WTC11 (cell line): ENCODE results near the gene RTF1. TPM values are rescaled to one million over a fixed set of nuclear protein-coding genes. Genes with fewer than 3 reads are reported as not detected.

Experiments used
- ATAC-seq: fragments of 200-7000 bp; cut with Tn5 transposase; 2 replicates; pipeline ENCODE4 v1.10.0; 2021; ENCODE audit warnings: mild to moderate bottlenecking, moderate library complexity
- CTCF ChIA-PET: fragments of 300-600 bp; sonication (Branson Sonifier 250); formaldehyde crosslinking; loops from one replicate; lab custom pipeline; 2021; ENCODE audit warnings: antibody characterized with exemption; lab: Charles Lee
- POLR2A ChIA-PET: fragments of 350-600 bp; sonication (Branson Sonifier 250); formaldehyde crosslinking; loops from one replicate; lab custom pipeline; 2021; ENCODE audit warnings: antibody characterized with exemption; lab: Charles Lee
- DNase-seq: peaks from one replicate; pipeline ENCODE4 v3.0.0; 2021; ENCODE audit warnings: low spot score
- H3K27ac Mint-ChIP-seq: 2 replicates; pipeline ENCODE4 v1.8.0; 2021; ENCODE audit warnings: mixed read lengths
- H3K27me3 Mint-ChIP-seq: 2 replicates; pipeline ENCODE4 v1.8.0; 2021; ENCODE audit warnings: low read depth, mild to moderate bottlenecking, moderate library complexity, mixed read lengths
- H3K36me3 Mint-ChIP-seq: 2 replicates; pipeline ENCODE4 v1.8.0; 2021; ENCODE audit warnings: mixed read lengths
- H3K4me1 Mint-ChIP-seq: 2 replicates; pipeline ENCODE4 v1.8.0; 2022; ENCODE audit warnings: mixed read lengths
- H3K4me3 Mint-ChIP-seq: 2 replicates; pipeline ENCODE4 v1.8.0; 2021; ENCODE audit warnings: mild to moderate bottlenecking, moderate library complexity, mixed read lengths
- H3K9me3 Mint-ChIP-seq: 2 replicates; pipeline ENCODE4 v1.8.0; 2021; ENCODE audit warnings: mixed read lengths
- ATF1 ChIP-seq: sonication (generic); formaldehyde crosslinking; IDR thresholded peaks from 2 replicates; pipeline ENCODE4 v1.8.1; 2023; ENCODE audit warnings: mild to moderate bottlenecking, moderate library complexity, missing genetic modification reagents
- ATF3 ChIP-seq: sonication (generic); formaldehyde crosslinking; conservative IDR thresholded peaks from 2 replicates; pipeline ENCODE4 v1.8.1; 2022; ENCODE audit warnings: mild to moderate bottlenecking, missing genetic modification reagents
- FOXJ3 ChIP-seq: sonication (generic); formaldehyde crosslinking; IDR thresholded peaks from 2 replicates; pipeline ENCODE4 v1.9.0; 2021; ENCODE audit warnings: missing genetic modification reagents, mild to moderate bottlenecking, borderline replicate concordance
- GRHL2 ChIP-seq: fragments of 250-450 bp; sonication (Bioruptor Pico); IDR thresholded peaks from 2 replicates; pipeline ENCODE4 v1.8.0; 2022; ENCODE audit warnings: mild to moderate bottlenecking, moderate library complexity; ENCODE audit not compliant: insufficient replicate concordance, severe bottlenecking
- JUN ChIP-seq: sonication (generic); formaldehyde crosslinking; IDR thresholded peaks from 2 replicates; pipeline ENCODE4 v1.8.0; 2023; ENCODE audit warnings: mild to moderate bottlenecking, missing genetic modification reagents
- KAT7 ChIP-seq: sonication (generic); formaldehyde crosslinking; IDR thresholded peaks from 2 replicates; pipeline ENCODE4 v1.8.1; 2023; ENCODE audit warnings: missing genetic modification reagents, mild to moderate bottlenecking, borderline replicate concordance
- MXD4 ChIP-seq: fragments of 250-450 bp; sonication (Bioruptor Pico); IDR thresholded peaks from 2 replicates; pipeline ENCODE4 v1.8.0; 2021; ENCODE audit warnings: mild to moderate bottlenecking, moderate library complexity, borderline replicate concordance
- MYBL2 ChIP-seq: sonication (generic); formaldehyde crosslinking; IDR thresholded peaks from 2 replicates; pipeline ENCODE4 v1.8.1; 2023; ENCODE audit warnings: mild to moderate bottlenecking, moderate library complexity, missing genetic modification reagents
- NFATC4 ChIP-seq: fragments of 250-450 bp; sonication (Bioruptor Pico); IDR thresholded peaks from 2 replicates; pipeline ENCODE4 v1.9.0; 2021; ENCODE audit warnings: mild to moderate bottlenecking
- NFE2L1 ChIP-seq: sonication (generic); formaldehyde crosslinking; IDR thresholded peaks from 2 replicates; pipeline ENCODE4 v1.8.1; 2023; ENCODE audit warnings: missing genetic modification reagents
- SMAD3 ChIP-seq: sonication (generic); formaldehyde crosslinking; IDR thresholded peaks from 2 replicates; pipeline ENCODE4 v1.8.0; 2022; ENCODE audit warnings: missing genetic modification reagents, mild to moderate bottlenecking, borderline replicate concordance
- SOX15 ChIP-seq: fragments of 250-450 bp; sonication (Bioruptor Pico); IDR thresholded peaks from 2 replicates; pipeline ENCODE4 v1.9.0; 2021; ENCODE audit warnings: mild to moderate bottlenecking
- USF1 ChIP-seq: sonication (generic); formaldehyde crosslinking; IDR thresholded peaks from 2 replicates; pipeline ENCODE4 v1.8.0; 2022; ENCODE audit warnings: mild to moderate bottlenecking, missing genetic modification reagents
- ZNF281 ChIP-seq: sonication (generic); formaldehyde crosslinking; IDR thresholded peaks from 2 replicates; pipeline ENCODE4 v1.8.0; 2023; ENCODE audit warnings: mild to moderate bottlenecking, missing genetic modification reagents
- ZNF423 ChIP-seq: fragments of 250-450 bp; sonication (Bioruptor Pico); IDR thresholded peaks from 2 replicates; pipeline ENCODE4 v2.1.2; 2022; ENCODE audit warnings: mild to moderate bottlenecking, moderate library complexity
- total RNA-seq: library from RNA; stranded (reverse); gene quantifications from 3 replicates; pipeline ENCODE4 v1.2.3, GENCODE V29; 2021
- TF ChIP-seq, protein P1 (sequence below): sonication (generic); formaldehyde crosslinking; IDR thresholded peaks from 2 replicates; pipeline ENCODE4 v1.8.0; 2023; ENCODE audit warnings: missing genetic modification reagents
- TF ChIP-seq, protein P2 (sequence below): fragments of 250-450 bp; sonication (Bioruptor Pico); IDR thresholded peaks from 2 replicates; pipeline ENCODE4 v1.9.0; 2021; ENCODE audit warnings: mild to moderate bottlenecking
- TF ChIP-seq, protein P3 (sequence below): sonication (generic); formaldehyde crosslinking; conservative IDR thresholded peaks from 2 replicates; pipeline ENCODE4 v1.8.1; 2023; ENCODE audit warnings: mild to moderate bottlenecking, low read depth, missing genetic modification reagents, moderate library complexity

The RTF1 gene
- total RNA-seq, 1 experiment from 2014 or later: 52.3 TPM

- POLR2A ChIA-PET: interaction anchor here (0.5 kb wide), 1 partner anchor 60 kb away, joined by 8 read pairs; no protein-coding TSS in a partner anchor
- no peaks in the 10 kb centered on the region for H3K4me1 Mint-ChIP-seq
- TF ChIP-seq NFE2L1 (CRISPR knock-in tag) (no peak), GRHL2 (no peak), JUN (CRISPR knock-in tag) (no peak), SOX15 (no peak), USF1 (CRISPR knock-in tag) (no peak), FOXJ3 (CRISPR knock-in tag) (no peak), ZNF423 (CRISPR knock-in tag) (no peak), ATF1 (no peak), MYBL2 (CRISPR knock-in tag) (no peak), NFATC4 (no peak), MXD4 (no peak), KAT7 (CRISPR knock-in tag) (no peak), SMAD3 (no peak)
- TF ChIP-seq, protein P1, sequence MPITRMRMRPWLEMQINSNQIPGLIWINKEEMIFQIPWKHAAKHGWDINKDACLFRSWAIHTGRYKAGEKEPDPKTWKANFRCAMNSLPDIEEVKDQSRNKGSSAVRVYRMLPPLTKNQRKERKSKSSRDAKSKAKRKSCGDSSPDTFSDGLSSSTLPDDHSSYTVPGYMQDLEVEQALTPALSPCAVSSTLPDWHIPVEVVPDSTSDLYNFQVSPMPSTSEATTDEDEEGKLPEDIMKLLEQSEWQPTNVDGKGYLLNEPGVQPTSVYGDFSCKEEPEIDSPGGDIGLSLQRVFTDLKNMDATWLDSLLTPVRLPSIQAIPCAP (CRISPR knock-in tag): no peak
- TF ChIP-seq, protein P2, sequence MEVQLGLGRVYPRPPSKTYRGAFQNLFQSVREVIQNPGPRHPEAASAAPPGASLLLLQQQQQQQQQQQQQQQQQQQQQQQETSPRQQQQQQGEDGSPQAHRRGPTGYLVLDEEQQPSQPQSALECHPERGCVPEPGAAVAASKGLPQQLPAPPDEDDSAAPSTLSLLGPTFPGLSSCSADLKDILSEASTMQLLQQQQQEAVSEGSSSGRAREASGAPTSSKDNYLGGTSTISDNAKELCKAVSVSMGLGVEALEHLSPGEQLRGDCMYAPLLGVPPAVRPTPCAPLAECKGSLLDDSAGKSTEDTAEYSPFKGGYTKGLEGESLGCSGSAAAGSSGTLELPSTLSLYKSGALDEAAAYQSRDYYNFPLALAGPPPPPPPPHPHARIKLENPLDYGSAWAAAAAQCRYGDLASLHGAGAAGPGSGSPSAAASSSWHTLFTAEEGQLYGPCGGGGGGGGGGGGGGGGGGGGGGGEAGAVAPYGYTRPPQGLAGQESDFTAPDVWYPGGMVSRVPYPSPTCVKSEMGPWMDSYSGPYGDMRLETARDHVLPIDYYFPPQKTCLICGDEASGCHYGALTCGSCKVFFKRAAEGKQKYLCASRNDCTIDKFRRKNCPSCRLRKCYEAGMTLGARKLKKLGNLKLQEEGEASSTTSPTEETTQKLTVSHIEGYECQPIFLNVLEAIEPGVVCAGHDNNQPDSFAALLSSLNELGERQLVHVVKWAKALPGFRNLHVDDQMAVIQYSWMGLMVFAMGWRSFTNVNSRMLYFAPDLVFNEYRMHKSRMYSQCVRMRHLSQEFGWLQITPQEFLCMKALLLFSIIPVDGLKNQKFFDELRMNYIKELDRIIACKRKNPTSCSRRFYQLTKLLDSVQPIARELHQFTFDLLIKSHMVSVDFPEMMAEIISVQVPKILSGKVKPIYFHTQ: no peak
- no peaks in the 10 kb centered on the region for H3K27me3 Mint-ChIP-seq
- no peak for ATAC-seq
- DNase-seq: no peak
- H3K4me3 Mint-ChIP-seq: no peak overlapping the region
- peaks cover 44% of the 10 kb centered on the region for H3K36me3 Mint-ChIP-seq
- CTCF ChIA-PET: interaction anchor here (1.3 kb wide), 1 partner anchor 16 kb away, joined by 5 read pairs; no protein-coding TSS in a partner anchor
- H3K9me3 Mint-ChIP-seq: no peaks in the 10 kb centered on the region
- no peak overlapping the region for H3K27ac Mint-ChIP-seq
Measured at GRCh38 chr15:41482110-41482877, 65.4 kb downstream of the RTF1 start.

- DNase-seq (no peak), ATAC-seq (no peak)
- Mint-ChIP-seq H3K27me3 (no peaks in the 10 kb centered on the region; the same call in 1 of the 2 replicates), H3K36me3 (peaks cover 38% of the 10 kb centered on the region), H3K9me3 (no peaks in the 10 kb centered on the region), H3K27ac (no peak overlapping the region), H3K4me1 (no peaks in the 10 kb centered on the region), H3K4me3 (no peak overlapping the region)
- POLR2A ChIA-PET: no interaction called here
- CTCF ChIA-PET: no interaction called here
- TF ChIP-seq ZNF281 (CRISPR knock-in tag): no peak
Measured at GRCh38 chr15:41483115-41483514, 66.2 kb downstream of the RTF1 start.

DNA sequence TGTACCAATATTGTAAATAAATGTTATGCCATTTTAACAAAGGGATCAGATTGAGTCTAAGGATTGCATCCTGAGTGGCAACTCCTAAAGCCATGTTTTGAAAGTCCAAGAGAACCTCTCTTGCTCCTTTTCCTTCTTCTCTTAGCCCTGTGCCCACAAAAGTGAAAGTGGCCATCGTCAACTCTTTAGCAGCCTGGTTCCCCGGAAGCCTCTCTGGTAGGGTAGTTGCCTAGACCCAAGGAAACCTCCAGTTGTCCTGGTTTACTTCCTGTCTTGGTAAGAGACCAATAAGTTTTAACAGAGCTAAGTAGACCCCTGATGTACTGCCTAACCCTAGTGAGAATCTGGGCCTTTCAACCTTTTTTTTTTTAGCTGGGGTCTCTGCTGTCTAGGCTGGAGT, 66.6 kb downstream of the RTF1 start:
- no peaks in the 10 kb centered on the region for H3K9me3 Mint-ChIP-seq
- no peak for DNase-seq
- no peaks in the 10 kb centered on the region for H3K4me1 Mint-ChIP-seq
- no peak for TF ChIP-seq ATF3 (CRISPR knock-in tag)
- TF ChIP-seq, protein P3, sequence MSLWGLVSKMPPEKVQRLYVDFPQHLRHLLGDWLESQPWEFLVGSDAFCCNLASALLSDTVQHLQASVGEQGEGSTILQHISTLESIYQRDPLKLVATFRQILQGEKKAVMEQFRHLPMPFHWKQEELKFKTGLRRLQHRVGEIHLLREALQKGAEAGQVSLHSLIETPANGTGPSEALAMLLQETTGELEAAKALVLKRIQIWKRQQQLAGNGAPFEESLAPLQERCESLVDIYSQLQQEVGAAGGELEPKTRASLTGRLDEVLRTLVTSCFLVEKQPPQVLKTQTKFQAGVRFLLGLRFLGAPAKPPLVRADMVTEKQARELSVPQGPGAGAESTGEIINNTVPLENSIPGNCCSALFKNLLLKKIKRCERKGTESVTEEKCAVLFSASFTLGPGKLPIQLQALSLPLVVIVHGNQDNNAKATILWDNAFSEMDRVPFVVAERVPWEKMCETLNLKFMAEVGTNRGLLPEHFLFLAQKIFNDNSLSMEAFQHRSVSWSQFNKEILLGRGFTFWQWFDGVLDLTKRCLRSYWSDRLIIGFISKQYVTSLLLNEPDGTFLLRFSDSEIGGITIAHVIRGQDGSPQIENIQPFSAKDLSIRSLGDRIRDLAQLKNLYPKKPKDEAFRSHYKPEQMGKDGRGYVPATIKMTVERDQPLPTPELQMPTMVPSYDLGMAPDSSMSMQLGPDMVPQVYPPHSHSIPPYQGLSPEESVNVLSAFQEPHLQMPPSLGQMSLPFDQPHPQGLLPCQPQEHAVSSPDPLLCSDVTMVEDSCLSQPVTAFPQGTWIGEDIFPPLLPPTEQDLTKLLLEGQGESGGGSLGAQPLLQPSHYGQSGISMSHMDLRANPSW (CRISPR knock-in tag): no peak
- no peak for ATAC-seq
- no peak overlapping the region for H3K4me3 Mint-ChIP-seq
- no peaks in the 10 kb centered on the region; the same call in 1 of the 2 replicates for H3K27me3 Mint-ChIP-seq
- CTCF ChIA-PET: interaction anchor here (2.1 kb wide), 1 partner anchor 24 kb away, joined by 10 read pairs; no protein-coding TSS in a partner anchor
- H3K27ac Mint-ChIP-seq: no peak overlapping the region
- H3K36me3 Mint-ChIP-seq: peaks cover 35% of the 10 kb centered on the region
- POLR2A ChIA-PET: no interaction called here
